ENCODE data around the gene GPC2.
"Not testable (repeated sequence)": the region's sequence is repeated elsewhere in the genome, so short reads cannot be mapped to it uniquely, and the experiment has no call there.

Gene GPC2

DNA sequence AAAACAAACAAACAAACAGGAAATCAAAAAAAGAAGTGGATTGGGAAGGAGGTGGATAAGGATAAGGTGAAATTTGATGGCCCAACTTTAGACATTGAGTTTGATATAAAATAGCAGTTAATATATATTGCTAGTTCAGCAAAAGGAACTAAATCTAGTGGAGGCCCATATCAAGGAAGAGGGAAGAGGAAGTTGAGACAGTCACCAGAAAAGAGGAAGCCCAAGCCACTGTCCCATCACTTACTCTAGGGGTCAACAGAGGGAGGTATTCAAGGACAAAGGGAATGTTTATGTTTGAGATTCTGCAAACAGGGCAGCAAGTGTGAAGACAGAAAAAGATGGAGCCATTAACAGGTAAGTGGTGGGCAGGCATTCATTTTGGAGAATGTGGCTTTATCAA, 24.8 kb downstream of the GPC2 start:
- DNase-seq (ENCODE audit: low spot score) = peak; percentile 57

DNA sequence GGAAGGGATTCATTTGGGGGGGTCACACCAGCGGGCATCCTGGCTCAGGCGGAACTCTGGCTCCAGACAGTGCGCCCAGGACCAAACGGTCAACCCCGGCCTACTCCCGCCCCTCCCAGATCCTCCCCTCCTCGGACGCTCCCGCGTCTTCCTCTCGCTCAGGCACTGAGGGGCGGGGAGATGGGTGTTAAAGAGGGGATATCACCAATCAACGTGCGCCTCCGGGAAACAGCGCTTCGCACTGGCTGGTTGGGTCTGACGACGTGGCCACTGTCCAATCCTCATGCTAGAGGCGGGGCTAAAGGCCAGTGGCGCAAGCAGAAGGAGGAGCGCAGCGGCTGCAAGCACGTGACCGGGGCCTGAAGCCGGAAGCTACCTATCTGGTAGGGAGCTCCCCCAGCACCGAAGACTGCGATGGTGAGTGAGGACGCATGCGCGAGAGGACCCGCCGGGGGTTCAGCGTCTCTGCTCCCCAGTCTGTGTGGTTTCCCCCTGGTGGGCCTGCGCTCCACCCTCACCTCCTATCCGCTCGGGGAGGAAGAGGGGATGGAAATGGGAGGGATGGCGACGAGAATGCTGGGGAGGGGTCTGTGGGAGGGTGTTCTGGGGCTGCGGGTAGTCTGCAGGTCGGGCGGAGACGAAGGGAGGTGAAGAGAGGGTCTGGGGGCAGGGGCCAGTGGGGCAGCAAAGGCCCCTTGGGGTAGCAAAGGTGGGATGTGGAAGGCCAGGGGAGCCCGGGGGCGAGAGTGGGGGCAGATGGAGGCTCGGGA, 28.4 kb downstream of the GPC2 start, which contains the start of gene LAMTOR4:
TSS of gene LAMTOR4 (plus strand) at position 360 of the 770 bp plus-strand sequence. CDS start at position 415, 55 bp downstream.
- peak; percentile 99 for DNase-seq (ENCODE audit: low spot score)

DNA sequence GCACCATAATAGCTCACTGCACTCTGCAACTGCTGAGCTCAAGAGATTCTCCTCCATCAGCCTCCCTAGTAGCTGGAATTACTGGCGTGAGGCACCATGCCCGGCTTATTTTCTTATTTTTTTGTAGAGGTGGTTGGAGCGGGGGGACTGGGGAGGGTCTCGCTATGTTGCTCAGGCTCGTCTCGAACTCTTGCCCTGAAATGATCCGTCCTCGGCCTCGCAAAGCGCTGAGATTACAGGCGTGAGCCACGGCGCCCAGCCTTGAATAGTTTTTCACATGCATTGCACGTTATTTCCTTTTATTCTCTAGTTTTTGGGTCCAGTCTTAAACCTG, 29.0 kb downstream of the GPC2 start:
- no peak for DNase-seq (ENCODE audit: low spot score)

DNA sequence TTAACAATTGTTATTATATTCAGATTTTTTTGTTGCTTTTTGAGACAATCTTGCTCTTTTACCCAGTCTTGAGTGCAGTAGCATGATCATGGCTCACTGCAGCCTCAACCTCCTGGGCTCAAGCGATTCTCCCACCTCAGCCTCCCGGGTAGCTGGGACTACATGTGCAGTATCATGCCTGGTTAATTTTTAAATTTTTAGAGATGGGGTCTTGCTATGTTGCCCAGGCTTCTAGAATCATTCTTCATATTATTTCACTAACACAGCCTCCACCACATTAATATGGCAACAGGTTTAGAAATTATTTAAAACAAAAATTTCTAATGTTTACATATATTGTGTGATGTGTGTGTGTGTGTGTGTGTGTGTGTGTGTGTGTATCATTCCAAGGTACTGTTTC, 29.9 kb downstream of the GPC2 start:
- no peak for DNase-seq (ENCODE audit: low spot score)

DNA sequence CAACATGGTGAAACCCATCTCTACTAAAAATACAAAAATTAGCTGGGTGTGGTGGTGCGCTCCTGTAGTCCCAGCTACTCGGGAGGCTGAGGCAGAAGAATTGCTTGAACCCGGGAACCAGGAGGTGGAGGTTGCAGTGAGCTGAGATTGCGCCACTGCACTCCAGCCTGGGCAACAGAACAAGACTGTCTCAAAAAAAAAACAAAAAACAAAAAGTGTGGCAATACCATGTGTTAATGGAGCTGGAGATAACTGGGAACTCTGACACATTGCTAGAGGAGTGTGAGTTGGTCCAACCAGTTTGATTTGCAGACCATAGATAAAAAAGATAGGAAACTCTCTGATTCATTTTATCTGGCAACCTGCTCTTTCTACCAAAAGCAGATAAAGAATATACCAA, 30.8 kb downstream of the GPC2 start:
- not testable (repeated sequence) for DNase-seq (ENCODE audit: low spot score)

DNA sequence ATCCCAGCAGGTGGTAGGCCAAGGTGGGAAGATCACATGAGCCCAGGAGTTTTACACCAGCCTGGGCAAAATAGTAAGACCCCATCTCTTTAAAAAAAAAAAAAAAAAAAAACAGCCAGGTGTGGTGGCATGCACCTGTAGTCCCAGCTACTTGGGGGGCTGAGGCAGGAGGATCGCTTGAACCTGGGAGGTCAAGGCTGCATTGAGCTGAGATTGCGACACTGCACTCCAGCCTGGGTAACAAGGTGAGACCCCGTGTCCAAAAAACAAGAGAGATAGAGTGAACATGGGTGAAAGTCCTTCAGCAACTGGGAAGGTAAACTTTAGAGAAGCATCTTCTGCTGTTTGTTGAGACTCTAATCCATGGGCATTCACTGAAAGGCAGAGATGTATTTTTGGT, 34.7 kb downstream of the GPC2 start:
- no peak for DNase-seq (ENCODE audit: low spot score)

DNA sequence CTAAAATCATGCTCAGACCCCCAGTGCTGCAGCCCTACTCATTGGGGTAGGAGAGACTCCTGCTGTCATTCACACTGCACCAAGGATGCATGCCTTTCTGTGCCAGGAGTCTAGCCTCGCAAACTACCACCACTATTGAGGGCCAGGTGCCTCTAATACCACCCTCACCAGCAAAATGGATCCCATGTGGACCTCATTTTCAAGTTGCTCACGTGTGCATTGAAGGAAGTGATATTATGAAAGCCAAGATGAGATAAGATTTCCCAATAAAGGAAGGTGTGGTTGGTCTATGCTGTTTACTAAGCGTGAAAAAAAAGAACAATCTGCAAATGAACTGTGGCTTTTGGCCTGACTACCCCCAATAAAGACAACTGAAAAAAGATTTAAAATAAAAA, 35.6 kb downstream of the GPC2 start:
- DNase-seq (ENCODE audit: low spot score) = no peak

DNA sequence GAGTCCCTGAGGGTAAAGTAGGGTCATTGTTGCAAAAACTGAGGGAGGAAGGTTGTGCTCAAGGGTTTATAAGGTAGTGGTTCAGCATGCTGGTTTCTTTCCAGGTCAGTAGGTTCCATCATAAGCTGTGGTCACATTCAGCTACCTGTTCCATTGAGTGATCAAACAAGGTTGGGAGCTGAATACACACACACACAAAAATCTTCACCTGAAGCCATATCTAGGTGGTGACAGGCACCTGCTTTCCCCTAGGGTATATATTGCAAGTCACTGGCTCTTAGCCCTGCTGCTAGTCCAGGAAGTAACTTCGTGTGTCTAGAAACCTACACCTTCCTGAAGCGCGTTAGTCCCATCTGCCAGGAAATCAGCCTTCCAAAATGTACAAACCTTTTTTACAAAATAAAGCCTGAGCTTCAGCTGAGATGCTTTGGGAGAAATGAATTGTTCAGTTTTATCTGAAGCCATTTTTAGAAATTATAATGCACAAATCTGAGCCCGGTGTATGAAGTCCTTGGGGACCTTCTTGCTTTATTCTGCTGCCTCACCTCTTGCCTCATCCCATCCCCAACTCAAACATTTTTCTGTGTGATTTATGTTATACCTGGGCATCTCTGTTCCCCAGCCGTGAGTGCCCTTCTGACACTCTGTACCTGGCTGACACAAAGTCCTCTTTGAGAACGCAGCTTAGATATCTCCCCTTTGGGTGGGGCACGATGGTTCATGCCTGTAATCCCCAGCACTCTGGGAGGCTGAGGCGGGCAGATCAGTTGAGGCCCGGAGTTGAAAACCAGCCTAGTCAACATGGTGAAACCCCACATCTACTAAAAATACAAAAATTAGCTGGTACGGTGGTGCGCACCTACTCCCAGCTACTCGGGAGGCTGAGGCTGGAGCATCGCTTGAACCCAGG, 39.1 kb downstream of the GPC2 start:
- DNase-seq (ENCODE audit: low spot score) = peak; percentile 48

DNA sequence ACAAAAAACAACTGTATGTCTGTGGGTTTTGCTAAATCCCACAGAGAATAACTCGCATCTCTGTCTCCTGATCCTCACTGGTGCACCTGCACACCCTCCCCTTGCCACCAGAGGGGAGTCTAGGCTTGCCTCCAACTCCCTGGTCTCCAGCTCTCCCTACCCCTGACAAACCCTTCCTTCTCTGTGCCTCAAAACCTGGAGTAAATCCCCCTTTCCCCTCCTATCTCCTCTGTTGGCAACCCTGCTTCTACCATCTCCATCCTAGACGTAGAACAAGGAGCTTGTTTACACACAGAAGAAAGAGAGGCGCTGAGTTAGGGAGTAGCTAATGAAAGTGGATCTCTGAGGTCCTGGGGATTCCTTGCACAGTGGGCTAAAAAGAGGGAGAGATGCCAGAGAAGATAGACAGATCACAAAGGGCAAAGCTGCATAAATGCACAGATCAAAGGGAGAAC, 44.5 kb downstream of the GPC2 start:
- DNase-seq (ENCODE audit: low spot score) = peak; percentile 77

DNA sequence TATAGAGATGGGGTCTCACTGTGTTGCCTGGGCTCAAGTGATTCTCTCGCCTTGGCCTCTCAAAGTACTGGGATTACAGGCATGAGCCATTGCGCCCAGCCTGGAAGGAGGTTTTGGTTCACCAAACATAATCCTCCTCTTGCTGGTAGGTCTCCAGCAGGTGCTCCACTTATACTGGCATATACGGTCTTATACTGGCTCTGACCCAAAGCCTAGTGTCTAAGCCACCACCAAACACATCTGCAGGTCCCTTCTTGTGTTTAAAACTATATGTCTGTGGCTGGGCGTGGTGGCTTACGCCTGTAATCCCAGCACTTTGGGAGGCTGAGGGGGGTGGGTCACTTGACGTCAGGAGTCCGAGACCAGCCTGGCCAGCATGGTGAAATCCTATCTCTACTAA, 45.1 kb downstream of the GPC2 start:
- no peak for DNase-seq (ENCODE audit: low spot score)

DNA sequence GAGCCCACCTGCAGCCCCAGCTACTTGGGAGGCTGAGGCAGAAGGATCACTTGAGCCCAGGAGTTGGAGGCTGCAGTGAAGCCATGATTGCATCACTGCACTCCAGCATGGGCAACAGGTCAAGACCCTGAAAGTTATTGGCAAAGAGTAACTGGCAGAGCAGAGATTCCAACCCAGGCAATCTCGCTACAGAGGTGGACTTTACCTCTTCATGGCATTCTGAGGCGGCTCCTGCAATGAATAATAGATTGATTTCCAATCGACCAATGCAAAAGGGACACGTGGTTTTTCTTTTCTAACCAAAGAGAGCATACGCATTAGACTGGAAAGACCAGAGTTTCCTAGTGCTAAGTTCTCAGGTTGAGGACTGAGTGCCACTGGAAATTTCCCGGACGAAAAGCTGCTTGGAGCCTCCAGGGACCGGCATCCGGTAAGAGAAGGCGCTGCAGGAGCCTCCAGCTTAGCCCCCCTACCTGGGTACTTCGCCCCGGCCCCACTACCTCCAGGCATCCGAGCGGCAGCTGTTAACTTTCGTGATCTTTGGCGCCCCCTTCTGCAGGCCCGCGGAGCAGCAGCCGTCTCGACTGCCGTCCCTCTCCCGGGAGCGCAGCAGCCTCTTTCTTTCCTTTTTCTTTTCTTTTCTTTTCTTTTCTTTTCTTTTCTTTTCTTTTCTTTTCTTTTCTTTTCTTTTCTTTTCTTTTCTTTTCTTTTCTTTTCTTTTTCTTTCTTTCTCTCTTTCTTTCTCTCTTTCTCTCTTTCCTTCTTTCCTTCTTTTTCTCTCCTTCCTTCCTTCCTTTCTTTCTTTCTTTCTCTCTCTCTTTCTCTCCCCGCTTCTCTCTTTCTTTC, 46.4 kb downstream of the GPC2 start:
- DNase-seq (ENCODE audit: low spot score) = peak; percentile 68

DNA sequence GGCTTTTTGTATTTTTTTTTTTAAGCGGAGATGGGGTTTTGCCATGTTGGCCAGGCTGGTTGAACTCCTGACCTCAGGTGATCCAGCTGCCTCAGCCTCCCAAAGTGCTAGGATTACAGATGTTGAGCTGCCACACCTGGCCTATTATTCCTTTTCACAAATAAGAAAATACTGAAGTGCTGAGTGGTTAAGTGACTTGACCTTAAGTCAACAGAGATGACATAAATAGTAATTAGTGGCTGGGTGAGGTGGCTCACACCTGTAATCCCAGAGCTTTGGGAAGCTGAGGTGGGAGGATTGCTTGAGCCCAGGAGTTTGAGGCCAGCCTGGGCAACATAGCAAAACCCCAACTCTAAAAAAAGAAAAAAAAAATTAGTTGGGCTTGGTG, 47.0 kb downstream of the GPC2 start:
- not testable (repeated sequence) for DNase-seq (ENCODE audit: low spot score)

DNA sequence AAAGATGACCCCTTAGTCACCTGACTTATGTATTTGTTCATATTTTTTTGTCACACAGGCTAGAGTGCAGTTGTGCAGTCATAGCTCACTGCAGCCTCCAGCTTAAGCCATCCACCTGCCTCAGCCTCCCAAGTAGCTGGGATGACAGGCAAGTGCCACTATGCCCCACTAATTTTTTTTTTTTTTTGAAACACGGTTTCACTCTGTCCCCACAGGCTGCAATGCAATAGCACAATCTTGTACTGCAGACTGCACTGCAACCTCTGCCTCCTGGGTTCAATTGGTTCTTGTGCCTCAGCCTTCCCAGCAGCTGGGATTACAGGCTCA, 48.6 kb downstream of the GPC2 start:
- no peak for DNase-seq (ENCODE audit: low spot score)

DNA sequence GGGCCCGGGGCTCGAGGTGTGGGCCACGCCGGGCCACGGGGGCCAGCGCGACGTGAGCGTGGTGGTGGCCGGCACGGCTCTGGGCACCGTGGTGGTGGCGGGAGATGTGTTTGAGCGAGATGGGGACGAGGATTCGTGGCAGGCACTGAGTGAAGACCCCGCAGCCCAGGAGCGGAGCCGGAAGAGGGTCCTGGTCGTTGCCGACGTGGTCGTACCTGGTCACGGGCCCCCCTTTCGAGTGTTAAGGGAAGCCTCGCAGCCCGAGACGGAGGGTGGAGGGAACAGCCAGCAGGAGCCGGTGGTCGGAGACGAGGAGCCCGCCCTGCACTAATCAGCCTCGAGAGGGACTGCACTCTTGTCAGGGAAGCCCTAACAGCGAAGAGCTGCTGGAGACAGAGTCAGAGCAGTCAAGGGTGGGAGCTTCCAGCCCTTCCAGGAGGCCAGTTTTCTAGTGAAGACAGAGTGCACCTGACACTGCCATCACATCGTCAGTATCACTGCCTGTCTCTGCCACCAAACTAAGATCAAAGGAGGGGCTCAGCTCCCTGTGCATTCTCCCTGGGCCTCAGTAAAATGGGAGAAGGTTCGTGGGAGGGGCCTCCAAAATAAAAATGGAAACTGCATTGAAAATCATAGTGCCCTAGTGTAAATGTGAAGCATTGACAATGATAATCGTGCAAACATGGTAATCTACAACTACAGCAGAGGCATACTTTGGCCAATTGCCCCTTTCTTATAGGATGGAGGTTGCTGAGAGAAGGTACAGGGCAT, 49.1 kb downstream of the GPC2 start:
- no peak for DNase-seq (ENCODE audit: low spot score)

DNA sequence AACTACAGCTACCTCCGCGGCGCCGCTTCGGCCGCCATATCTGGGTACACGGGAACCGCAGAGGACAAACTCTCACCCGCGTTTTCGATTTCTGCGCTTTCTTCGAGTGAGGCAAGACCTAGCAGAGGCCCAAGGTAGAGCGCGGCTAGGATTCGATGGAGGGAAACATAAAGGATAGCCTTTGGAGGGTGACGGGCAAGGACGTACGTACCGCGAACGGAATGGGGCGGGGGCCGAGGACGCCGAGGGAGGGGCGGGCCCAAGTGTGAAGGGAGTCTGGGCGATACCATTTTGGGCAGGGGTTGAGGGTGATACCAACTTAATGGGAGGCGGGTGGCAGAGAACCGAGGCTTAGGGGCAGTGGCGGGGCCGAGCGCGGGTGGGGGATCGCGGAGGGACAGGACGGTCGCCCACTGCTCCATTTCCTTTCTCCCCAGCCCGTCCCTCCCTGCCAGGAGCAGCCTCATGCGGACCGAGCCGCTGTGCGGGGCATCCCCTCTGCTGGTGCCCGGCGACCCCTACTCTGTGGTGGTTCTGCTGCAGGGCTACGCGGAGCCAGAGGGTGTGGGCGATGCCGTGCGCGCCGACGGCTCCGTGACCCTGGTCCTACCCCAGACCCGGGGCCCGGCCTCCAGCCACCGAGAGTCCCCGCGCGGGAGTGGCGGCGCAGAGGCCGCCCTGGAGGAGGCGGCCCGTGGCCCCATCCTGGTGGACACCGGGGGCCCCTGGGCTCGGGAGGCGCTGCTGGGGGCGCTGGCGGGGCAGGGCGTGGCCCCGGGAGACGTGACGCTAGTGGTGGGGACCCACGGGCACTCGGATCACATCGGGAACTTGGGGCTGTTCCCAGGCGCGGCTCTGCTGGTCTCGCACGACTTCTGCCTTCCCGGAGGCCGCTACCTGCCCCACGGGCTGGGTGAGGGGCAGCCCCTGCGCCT, 50.0 kb downstream of the GPC2 start, which contains the start of gene MBLAC1:
TSS of gene MBLAC1 (plus strand) at position 37 of the 935 bp plus-strand sequence. CDS start at position 466, 429 bp downstream.
- peak; percentile 92 for DNase-seq (ENCODE audit: low spot score)

DNA sequence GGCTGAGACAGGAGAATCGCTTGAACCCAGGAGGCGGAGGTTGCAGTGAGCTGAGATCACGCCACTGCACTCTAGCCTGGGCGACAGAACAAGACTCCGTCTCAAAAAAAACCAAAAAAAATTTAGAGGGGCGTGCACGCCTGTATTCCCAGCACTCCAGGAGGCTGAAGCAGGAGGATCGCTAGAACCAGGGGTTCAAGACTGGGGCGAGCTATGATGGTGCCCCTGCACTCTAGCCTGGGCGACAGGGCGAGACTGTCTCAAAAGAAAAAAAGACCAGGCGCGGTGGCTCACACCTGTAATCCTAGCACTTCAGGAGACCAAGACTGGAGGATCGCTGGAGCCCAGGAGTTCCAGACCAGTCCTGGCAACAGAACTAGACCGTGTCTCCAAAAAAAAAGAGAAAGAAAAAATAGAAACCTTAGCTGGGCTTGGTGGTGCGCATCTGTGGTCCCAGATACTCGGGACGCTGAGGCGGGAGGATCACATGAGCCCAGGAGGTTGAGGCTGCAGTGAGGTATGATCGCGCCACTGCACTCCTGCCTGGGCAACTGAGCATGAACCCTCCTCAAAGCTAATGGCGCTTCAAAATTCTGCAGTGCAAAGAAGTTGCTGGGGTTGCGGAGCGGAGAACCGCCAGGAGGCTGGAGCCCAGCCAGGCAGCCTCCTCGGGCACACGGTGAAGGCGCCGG, 50.8 kb downstream of the GPC2 start:
- DNase-seq (ENCODE audit: low spot score) = no peak

DNA sequence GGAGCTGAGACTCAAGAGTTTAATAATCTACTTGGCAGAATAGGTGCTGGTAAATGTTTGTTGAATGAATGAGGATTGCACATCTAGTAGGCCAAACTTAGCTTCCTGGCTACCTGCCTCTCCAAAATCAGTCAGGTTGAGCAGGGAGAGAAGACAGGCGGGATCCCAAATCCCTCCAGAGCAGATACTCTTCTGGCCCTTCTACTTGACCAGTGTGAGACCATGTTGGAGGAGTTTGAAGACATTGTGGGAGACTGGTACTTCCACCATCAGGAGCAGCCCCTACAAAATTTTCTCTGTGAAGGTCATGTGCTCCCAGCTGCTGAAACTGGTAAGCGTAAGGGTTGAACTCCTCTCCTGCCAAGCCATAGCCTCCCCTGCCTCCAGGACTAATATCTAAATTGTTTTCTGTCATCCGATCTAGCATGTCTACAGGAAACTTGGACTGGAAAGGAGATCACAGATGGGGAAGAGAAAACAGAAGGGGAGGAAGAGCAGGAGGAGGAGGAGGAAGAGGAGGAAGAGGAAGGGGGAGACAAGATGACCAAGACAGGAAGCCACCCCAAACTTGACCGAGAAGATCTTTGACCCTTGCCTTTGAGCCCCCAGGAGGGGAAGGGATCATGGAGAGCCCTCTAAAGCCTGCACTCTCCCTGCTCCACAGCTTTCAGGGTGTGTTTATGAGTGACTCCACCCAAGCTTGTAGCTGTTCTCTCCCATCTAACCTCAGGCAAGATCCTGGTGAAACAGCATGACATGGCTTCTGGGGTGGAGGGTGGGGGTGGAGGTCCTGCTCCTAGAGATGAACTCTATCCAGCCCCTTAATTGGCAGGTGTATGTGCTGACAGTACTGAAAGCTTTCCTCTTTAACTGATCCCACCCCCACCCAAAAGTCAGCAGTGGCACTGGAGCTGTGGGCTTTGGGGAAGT, 52.6 kb downstream of the GPC2 start:
- DNase-seq (ENCODE audit: low spot score) = no peak

DNA sequence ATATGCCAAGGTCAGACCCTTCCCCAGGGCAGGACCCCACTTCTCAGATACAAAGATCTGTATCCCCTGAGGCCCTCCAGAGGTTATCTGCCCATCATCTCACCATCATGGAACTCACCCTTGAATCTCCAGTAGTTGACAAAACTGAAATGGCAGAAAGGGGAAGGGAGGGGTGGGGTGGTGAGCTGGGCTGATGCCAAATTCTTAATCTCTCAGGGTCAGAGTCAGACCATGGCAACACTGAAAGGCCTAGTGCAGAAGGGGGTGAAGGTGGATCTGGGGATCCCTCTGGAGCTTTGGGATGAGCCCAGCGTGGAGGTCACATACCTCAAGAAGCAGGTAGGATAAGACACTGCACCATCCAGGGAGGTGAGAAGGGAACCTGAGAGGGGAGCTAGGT, 54.6 kb downstream of the GPC2 start:
- DNase-seq (ENCODE audit: low spot score) = no peak

DNA sequence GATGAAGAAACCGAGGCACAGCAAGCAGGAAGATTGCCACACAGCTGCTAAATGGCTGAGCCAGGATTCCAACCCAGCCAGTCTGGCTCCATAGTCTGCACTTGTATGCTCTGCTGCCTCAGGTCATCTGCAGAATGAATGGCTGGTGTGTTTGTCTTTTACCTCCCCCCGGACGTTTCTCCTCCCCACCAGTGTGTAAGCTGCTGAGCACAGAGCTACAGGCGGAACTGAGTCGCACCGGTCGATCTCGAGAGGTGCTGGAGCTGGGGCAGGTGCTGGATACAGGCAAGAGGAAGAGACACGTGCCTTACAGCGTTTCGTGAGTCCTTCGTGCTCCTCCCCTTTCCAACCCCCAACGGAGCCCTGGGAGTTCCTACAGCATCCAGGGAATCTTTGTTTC, 55.1 kb downstream of the GPC2 start:
- no peak for DNase-seq (ENCODE audit: low spot score)
